Duodenal mucosa (tissue), 2 donors: Measurements from ENCODE around the gene RAB33B.
A peak's percentile ranks its signal among the peaks of the same experiment; 100 is the strongest.
"Not testable (repeated sequence)": the region's sequence is repeated elsewhere in the genome, so short reads cannot be mapped to it uniquely, and the experiment has no call there.

Experiments
- H3K27ac ChIP-seq: one replicate; pipeline ENCODE4 v1.7.0; 2013; ENCODE audit warnings: low read depth, low read length
- H3K27me3 ChIP-seq, 2 donors: one replicate each; pipeline ENCODE4 v1.7.0; 2013; ENCODE audit warnings: low read length in 2 of 2, control low read depth in 1 of 2; ENCODE audit not compliant: insufficient read depth in 2 of 2, control insufficient read depth in 1 of 2
- H3K36me3 ChIP-seq, 2 donors: one replicate each; pipeline ENCODE4 v1.7.0; 2013; ENCODE audit warnings: low read length in 2 of 2, control low read depth in 1 of 2; ENCODE audit not compliant: insufficient read depth in 2 of 2, control insufficient read depth in 1 of 2
- H3K4me1 ChIP-seq, 2 donors: one replicate each; pipeline ENCODE4 v1.7.0; 2013; ENCODE audit warnings: low read length in 2 of 2, control low read depth in 1 of 2; ENCODE audit not compliant: insufficient read depth in 2 of 2, control insufficient read depth in 1 of 2
- H3K4me3 ChIP-seq, 2 donors: one replicate each; pipeline ENCODE4 v1.7.0; 2013; ENCODE audit warnings: low read length in 2 of 2, low read depth in 1 of 2
- H3K9ac ChIP-seq, 2 donors: one replicate each; pipeline ENCODE4 v1.7.0; 2013; ENCODE audit warnings: low read length in 2 of 2, low read depth in 1 of 2
- H3K9me3 ChIP-seq, 2 donors: one replicate each; pipeline ENCODE4 v1.7.0; 2013; ENCODE audit warnings: low read length in 2 of 2, control low read depth in 1 of 2; ENCODE audit not compliant: control insufficient read depth in 1 of 2

RAB33B gene

DNA sequence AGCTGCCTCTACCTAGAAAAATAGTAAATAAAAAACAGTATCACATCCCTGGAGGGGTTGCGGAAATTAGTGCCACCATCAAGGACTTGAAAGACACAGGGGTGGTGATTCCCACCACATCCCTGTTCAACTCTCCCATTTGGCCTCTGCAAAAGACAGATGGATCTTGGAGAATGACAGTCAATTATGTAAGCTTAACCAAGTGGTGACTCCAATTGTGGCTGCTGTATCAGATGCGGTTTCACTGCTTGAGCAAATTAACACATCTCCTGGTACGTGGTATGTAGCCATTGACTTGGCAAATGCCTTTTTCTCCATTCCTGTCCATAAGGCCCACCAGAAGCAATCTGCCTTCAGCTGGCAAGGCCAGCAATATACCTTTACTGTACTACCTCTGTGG, 9.0 kb upstream of the RAB33B start:
- H3K4me1 ChIP-seq, H3K4me3 ChIP-seq, H3K9me3 ChIP-seq, H3K27me3 ChIP-seq, H3K27ac ChIP-seq, H3K36me3 ChIP-seq, H3K9ac ChIP-seq: not testable (repeated sequence)

GRCh38 chr4:139447078-139447477, 6.8 kb upstream of the RAB33B start:
- H3K36me3 ChIP-seq, H3K27ac ChIP-seq, H3K27me3 ChIP-seq, H3K9ac ChIP-seq, H3K4me1 ChIP-seq, H3K9me3 ChIP-seq, H3K4me3 ChIP-seq: not testable (repeated sequence)

GRCh38 chr4:139450586-139450985, 3.3 kb upstream of the RAB33B start:
- Histone ChIP-seq H3K36me3 (no peaks in the 10 kb centered on the region), H3K9me3 (no peaks in the 10 kb centered on the region), H3K4me1 (peaks cover 17 to 18% of the 10 kb centered on the region in 2 donors), H3K27ac (no peak overlapping the region), H3K9ac (no peak overlapping the region), H3K27me3 (no peaks in the 10 kb centered on the region), H3K4me3 (no peak overlapping the region)

GRCh38 chr4:139451997-139452396, 1.9 kb upstream of the RAB33B start:
- peak overlapping the region; percentile 0 to 100 for H3K4me3 ChIP-seq
- no peaks in the 10 kb centered on the region for H3K36me3 ChIP-seq
- H3K9me3 ChIP-seq: no peaks in the 10 kb centered on the region
- H3K27ac ChIP-seq: no peak overlapping the region
- H3K27me3 ChIP-seq: no peaks in the 10 kb centered on the region
- peaks cover 31% of the 10 kb centered on the region in 2 donors for H3K4me1 ChIP-seq
- peak overlapping the region; percentile 85 to 98 for H3K9ac ChIP-seq

DNA sequence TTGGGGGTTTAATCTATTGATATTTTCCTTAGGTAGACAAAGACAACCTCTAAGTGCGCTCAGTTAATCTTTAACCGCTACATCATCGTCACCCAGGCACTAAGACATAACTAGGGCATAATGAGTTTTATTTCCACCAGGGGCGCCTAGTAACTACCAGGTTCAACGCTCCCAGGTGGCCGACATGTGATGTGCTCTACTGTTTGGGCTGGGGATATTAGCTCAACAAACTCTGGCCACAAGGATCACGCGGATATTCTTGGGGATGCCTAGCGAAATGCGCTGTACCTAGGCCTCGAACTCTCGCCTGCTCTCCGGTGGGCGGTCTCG, 915 bp upstream of the RAB33B start:
- H3K4me1 ChIP-seq: peaks cover 40% of the 10 kb centered on the region in 2 donors
- peak overlapping the region; percentile 98 for H3K27ac ChIP-seq
- H3K4me3 ChIP-seq: peak overlapping the region; percentile 97 to 100
- H3K9me3 ChIP-seq: no peaks in the 10 kb centered on the region
- peak overlapping the region; percentile 85 to 98 for H3K9ac ChIP-seq
- H3K36me3 ChIP-seq: no peaks in the 10 kb centered on the region
- no peaks in the 10 kb centered on the region for H3K27me3 ChIP-seq

GRCh38 chr4:139453371-139454110, 380 bp upstream of the RAB33B start:
- peak overlapping the region; percentile 98 to 99 for H3K9ac ChIP-seq
- H3K27me3 ChIP-seq: no peaks in the 10 kb centered on the region
- H3K27ac ChIP-seq: peak overlapping the region; percentile 98
- no peaks in the 10 kb centered on the region for H3K9me3 ChIP-seq
- peaks cover 46% of the 10 kb centered on the region in 2 donors for H3K4me1 ChIP-seq
- H3K4me3 ChIP-seq: peak overlapping the region; percentile 97 to 100
- H3K36me3 ChIP-seq: no peaks in the 10 kb centered on the region

DNA sequence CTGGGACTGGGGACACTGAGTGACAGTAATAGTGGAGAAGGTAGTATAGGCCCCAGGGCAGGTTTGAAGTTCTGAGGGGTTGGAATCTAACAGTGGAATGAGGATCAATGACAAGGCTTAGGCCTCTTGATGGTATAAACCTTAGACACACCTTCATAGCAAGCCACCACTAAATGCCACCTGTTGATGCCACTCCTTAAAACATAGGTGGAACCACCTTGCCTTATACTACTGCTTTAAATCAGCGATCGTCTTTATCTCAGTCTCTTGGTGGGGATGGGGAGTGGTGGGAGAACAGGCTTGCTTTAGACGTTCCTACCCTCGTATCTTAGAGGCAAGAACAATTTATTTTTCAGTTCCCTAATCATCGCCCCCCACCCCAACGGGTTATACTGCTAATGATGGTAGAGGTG, 1.2 kb downstream of the RAB33B start:
- Histone ChIP-seq H3K9ac (peak overlapping the region; percentile 98 to 99), H3K4me1 (peaks cover 46 to 52% of the 10 kb centered on the region in 2 donors), H3K9me3 (no peaks in the 10 kb centered on the region), H3K27me3 (no peaks in the 10 kb centered on the region), H3K27ac (peak overlapping the region; percentile 6), H3K36me3 (no peaks in the 10 kb centered on the region), H3K4me3 (peak overlapping the region; percentile 97 to 100)

- H3K4me3 ChIP-seq: peak overlapping the region; percentile 5 to 97
- H3K9ac ChIP-seq: peak overlapping the region in 1 of 2 donors; percentile 12
Observed at GRCh38 chr4:139457318-139457717, 3.4 kb downstream of the RAB33B start.

GRCh38 chr4:139458543-139458942, 4.6 kb downstream of the RAB33B start:
- no peak overlapping the region for H3K9ac ChIP-seq
- peaks cover 0 to 2% of the 10 kb centered on the region in 2 donors for H3K36me3 ChIP-seq
- H3K27ac ChIP-seq: no peak overlapping the region
- no peaks in the 10 kb centered on the region for H3K27me3 ChIP-seq
- peaks cover 35 to 46% of the 10 kb centered on the region in 2 donors for H3K4me1 ChIP-seq
- H3K9me3 ChIP-seq: no peaks in the 10 kb centered on the region
- H3K4me3 ChIP-seq: no peak overlapping the region

More at GRCh38 chr4:139457318-139457717, 3.4 kb downstream of the RAB33B start:
- Histone ChIP-seq H3K27me3 (no peaks in the 10 kb centered on the region), H3K4me1 (peaks cover 40 to 51% of the 10 kb centered on the region in 2 donors), H3K27ac (no peak overlapping the region), H3K36me3 (peaks cover 0 to 2% of the 10 kb centered on the region in 2 donors), H3K9me3 (no peaks in the 10 kb centered on the region)

- H3K27me3 ChIP-seq: no peaks in the 10 kb centered on the region
- peaks cover 35 to 46% of the 10 kb centered on the region in 2 donors for H3K4me1 ChIP-seq
- H3K4me3 ChIP-seq: no peak overlapping the region
- H3K9me3 ChIP-seq: no peaks in the 10 kb centered on the region
- H3K36me3 ChIP-seq: peaks cover 0 to 2% of the 10 kb centered on the region in 2 donors
- no peak overlapping the region for H3K9ac ChIP-seq
- H3K27ac ChIP-seq: no peak overlapping the region
Observed at GRCh38 chr4:139458999-139459398, 5.1 kb downstream of the RAB33B start.
